HG03108 (cell line): ENCODE results near the gene LSM10.

Source experiments
- ATAC-seq: cut with Tn5 transposase; IDR thresholded peaks from one replicate; pipeline ENCODE4 v1.9.1; 2021; ENCODE audit warnings: moderate library complexity; ENCODE audit not compliant: unreplicated experiment

Gene LSM10

DNA sequence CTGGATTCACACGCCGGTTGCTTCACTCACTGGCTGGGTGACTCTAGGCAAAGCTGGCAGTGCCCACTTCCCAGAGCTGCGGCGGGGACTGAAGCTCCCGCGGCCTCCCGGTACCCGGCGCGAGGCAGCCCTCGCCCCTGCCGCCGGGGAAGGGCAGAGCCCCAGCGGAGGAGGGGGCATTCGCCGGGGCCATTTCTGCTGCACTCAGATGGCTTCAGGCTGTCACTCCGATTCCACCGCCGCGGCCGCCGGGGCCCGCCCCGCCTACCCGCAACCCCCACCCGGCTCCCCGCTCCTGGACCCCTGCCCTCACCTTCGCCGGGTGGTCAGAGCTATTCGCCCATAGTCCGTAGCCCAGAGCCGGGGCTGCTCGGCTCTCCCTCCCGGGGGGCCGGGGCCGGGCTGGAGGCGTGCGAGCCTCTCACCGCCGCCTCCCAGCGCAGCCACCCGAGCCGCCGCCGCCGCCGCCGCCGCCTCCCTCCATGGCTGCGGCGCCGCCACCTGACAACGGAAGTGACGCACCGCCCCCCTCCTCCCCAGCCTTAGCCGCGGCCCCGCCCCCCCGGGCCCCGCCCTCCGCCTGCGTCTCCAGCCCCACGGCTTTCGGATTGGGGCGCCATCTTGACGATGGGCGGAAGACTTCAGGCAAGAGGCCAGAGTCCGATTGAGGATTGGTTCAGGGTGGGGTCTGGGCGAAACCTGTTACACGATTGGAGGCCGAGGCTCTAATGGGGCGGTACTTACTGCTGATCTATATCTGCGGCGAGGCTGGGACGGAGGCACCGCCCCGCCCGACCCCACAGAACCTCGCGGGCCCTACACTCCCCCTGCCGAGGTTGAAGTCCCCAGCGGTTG is 12.1 kb downstream of the LSM10 start, which contains the start of gene STK40:
STK40 (minus strand) TSS at position 515 of the 855 bp plus-strand sequence. CDS start 24,592 bp downstream, outside the sequence.
- peak; percentile 85 for ATAC-seq

DNA sequence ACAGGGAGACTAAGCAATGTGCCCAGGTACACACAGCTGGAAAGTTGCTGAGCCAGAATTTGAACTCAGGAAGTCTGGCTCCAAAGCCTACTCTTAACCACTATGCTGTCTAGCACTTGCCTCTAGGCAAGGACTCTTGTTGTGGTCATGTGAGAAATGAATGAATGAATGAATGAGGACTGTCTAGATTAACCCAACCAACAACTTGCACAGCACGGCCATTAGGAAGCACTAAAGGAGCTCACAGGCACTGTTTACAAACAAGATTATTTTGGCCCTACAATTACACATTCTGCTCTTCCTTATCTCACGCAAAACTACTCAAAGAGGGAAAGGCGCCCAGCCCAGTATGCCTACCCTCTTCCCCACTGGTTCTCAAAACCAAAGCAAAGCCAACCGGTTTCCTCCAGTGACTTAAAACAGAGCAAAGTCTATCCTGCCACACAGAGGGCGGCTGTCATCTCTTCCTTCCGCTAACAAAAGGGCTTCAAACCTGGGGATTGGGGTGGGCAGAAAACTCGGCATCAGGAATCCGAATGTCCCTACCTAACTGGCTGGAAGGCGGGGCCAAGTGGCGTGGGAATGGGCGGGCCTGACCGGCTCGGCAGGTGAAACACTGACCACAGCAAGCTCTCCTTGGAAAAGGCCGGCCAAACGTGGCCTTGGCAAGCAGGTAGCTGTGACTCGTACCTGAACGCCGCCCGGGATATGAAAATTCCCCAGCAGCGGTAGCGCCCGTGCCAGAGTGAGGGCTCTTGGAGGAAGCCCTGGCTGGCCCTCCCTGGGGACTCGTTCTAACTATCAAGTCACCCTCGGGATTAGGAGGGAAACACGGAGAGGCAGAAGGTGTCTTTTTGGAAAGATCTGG is 12.9 kb downstream of the LSM10 start:
- no peak for ATAC-seq

DNA sequence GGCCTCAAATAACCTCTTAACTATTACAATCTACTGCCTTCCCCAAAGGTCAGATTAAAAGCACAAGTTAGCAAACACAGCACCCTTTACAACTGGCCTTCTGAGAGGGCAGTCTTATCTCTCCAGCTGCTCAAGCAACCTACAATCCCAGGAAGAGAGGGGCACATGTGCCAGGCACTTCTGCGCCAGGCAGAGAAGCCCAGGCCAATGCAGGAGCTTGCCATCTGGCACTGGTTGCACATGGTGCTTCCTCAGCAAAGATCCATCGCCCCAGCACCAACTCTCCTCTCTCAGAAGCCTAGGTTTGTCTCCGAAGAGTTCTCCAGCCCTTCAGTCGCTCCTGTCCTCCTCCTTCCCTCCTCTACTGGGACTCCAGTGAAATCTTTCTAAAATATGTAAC is 14.5 kb downstream of the LSM10 start:
- ATAC-seq, result no peak

DNA sequence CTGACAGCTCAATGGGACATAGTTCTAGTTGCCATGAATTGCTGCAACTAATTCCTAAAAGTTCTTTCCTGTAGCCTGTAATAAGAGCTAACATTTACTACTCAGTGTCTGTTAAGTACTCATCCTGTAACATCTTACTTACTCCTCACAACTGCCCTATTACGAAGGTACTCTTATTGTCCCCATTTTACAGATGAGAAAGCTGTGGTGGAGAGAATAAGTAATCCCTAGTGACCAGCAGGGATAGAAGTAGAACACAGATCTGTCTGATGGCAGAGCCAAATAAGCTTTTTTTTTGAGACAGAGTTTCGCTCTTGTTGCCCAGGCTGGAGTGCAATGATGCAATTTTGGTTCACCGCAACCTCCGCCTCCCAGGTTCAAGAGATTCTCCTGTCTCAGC is 15.0 kb downstream of the LSM10 start:
- no peak for ATAC-seq

DNA sequence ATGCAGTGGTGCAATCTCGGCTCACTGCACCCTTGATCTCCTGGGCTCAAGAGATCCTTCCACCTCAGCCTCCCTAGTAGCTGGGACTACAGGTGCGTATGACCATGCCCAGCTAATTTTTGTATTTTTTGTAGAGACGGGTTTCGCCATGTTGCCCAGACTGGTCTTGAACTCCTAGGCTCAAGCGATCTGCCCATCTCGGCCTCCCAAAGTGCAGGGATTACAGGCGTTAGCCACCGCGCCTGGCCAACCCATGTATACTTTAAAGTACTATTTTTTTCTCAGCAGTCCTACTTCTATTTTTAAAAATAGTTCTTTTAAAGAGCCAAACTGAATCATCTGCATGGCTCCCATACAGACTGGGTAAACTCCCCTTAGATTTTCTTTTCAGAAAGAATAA is 15.5 kb downstream of the LSM10 start:
- ATAC-seq, result no peak

DNA sequence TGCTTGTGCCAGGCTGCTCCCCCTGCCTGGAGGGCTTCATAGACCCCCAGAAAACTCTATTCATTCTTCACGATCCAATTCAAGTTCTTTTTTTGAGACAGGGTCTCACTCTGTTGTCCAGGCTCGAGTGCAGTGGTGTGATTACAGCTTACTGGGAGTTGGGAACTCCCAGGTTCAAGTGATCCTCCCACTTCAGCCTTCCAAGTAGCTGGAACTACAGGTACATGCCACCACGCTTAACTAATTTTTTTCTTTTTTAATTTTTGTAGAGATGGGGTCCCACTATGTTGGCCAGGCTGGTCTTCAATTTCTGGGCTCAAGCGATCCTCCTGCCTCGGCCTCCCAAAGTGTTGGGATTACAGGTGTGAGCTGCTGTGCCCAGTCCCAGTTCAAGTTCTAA is 16.3 kb downstream of the LSM10 start:
- no peak for ATAC-seq

DNA sequence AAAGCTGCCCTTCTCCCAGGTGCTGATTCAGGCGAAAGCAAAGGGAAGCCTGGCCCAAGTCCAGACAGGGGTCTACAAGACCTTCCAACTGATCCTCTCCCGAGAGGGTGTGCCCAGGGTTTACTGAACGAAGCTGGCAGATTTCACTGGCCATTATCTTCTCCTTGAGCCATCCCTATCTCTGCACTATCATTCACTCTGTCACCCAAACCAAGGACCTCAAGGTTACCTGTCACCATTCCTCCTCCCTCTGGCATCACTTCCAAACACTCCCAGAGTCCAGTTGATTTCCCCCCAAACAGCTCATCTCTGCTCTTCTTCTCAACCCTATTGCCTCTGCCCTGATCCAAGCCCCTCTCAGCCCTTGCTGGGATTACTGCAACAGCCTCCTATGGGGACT is 16.9 kb downstream of the LSM10 start:
- no peak for ATAC-seq

DNA sequence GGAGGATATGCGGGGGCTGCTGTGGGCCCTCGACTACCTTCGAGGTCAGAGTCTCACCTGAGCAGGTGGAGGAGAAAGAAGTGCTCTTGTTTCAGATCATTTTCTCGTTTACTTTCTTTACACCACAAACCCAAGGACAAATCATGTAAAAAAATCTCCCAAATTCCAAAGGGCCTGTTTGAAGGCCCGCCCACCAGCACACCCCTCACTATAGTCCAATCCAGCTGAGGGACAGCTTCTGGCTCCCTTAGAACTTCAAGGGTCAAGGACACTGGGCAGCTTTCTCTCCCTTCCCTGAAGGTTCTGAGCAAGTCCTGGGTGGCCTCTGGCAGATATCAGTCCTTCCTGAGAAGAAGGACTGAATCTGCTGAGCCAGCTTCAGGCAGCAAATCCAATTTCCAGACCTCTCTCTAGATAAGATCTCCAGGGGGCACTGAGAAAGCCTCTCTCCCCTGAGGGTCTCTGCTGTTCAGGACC is 17.5 kb downstream of the LSM10 start:
- ATAC-seq, result no peak

DNA sequence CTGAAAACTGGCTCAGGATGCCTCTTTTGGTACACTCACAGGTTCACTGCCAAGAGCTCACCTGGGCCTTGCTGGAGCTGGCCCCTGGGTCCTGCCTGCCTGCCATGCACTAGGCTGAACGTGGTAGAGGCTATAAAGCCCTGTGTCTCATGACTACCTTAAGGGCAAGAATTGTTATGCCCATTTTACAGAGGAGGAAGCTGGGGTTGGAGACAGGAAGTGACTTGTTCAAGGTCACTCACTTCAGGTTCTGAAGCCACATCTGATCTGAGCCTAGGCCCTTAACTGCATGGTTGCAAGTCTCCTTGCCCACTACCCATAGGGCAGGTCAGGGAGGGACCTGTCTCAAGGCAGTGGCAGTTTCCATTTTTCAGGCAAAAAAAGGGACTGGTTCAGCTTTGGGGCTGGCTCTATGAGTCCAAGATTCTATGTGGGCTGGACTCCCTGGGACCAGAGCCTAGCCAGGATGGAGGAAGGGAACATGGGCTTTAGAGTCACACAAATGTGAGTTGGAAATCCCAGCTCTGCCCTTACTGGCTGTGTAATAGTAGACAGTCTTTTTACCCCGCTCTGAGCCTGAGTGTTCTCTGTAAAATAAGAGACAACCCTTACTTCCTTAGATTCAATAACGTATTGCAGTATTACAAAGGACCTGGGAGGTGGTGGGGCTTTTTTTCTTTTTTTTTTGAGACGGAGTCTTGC is 19.8 kb downstream of the LSM10 start:
- no peak for ATAC-seq

DNA sequence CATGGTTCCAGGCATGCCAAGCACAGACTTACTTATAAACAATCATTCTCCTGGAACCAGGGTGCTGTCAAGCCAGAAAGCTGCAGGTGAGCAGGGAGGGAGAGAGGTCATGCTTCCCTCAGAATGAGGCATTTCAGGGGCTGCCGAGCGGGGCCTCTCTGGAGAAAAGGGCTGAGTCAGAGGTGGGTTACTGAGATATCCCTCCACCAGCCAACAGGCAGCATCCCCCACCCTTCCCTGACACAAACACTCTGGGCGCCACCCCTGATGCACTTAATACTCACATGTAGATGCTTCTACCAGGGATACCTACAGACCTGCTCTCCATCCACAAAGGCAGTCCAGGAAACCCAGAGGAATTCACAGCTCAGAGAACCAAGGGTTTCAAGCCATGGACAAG is 25.1 kb downstream of the LSM10 start:
- no peak for ATAC-seq

DNA sequence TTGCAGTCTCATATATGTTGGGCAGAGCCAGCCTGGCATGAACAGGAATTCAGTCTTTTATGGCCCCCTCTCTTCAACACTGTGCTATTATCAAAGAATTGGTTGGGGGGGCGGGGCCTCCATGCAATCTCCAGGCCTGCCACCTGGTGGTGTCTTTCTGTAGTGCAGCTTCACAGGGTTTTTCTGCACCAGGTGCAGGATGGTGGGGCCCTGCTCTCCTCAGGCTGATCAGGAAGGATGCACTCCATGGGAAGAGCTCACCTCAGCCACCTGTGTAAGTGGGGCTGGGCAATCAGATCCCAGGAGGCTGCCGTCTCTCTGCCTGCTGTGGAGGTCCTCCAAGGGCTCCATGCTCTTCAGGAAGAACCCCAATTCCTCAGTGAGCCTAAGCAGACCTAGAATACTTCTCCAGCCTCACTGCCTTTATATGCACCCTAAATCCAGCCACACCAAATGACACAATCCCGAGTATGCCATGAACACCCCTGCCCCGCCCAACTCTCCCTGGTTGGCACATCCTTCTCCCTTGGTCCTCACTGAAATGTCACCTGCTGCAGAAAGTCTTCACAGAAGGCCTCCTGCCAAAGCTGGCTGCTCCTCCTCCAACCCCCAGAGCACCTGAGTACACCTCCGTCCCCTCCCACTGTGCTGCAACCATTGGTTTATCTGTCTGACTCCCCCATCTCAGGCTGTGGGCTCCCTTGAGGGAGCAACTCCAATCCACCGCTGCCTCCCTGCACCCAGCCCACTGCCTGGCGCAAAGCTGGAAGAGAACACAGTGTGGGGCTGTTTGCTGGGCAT is 28.4 kb downstream of the LSM10 start:
- no peak for ATAC-seq

DNA sequence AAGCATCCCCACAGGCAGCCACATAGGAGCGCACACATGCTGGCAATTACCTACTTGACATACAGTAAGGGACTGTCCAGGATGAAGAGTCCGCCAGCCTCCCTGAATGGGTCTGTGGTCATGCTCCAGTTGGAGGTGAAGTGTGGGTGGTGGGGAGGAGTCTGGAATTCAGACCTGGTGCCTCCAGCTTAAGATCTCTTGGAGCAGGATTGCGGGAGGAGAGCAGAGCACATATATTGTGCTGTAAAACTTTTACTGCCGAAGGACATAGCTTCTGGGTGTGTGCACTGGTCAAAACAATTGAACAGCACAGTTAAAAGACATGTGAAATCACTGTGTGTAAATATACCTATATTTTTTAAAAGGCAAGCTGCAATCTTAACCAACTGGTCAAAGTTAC is 29.9 kb downstream of the LSM10 start:
- ATAC-seq, result no peak

DNA sequence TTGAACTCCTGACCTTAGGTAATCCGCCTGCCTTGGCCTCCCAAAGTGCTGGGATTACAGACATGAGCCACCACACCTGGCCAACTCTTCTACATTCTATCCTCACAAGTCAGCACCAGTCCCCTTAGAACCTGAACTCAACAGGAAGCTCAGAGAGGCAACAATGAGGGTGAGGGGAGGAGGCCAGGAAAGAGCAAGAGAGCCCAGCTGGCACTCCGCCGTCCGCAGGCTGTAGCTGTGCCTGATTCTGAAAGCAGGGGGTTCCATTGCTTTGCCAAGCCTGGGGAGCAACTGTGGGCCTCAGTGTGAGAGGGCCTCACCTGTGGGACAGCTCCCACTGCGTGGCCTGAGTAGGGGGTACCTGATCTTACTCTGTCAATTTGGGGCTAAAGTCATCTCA is 30.6 kb downstream of the LSM10 start:
- no peak for ATAC-seq

DNA sequence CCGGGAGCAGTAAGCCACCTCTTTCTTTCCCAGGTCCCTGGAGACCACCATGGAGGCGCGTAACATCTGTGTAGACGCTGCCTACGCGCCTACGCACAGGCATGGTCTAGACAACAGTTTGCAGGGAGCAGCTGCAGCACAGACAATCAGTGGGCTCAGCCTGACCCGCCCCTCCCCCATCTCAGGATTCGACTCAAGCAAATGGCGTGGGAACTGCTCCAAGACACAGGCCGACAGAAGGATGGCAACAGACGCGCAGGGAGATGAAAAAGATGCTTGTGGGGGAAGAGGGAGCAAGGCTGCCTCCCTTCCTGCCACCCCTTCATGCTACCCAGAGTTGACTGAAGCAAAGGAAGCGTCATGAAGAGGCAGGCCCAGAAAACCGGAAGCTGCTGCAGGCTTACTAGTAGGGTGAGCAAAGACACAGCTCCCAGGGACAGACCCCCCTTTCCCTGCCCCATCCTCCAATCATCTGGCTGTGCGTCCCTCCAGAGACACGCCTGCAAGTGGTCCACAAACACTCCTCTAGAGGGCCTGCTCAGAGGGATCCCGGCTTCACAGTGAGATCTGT is 31.5 kb downstream of the LSM10 start:
- no peak for ATAC-seq

DNA sequence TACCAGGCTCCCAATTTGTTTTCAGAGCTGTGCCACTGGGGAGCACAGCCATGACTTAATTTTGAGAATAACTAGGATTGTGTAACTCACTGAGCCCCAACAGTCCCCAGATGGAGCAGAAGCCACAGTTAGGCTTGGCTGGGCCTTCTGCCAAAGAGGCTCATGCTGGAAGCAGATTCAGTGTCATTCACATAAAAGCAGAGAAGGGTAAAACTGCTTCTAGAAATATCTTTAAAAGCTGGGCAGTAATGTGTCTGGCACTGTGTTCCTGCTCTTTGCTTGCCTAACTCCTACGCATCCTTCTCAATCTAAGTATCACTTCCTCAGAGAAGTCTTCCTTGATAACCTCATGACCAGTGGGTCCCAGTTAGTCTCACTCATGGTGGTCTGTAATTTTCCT is 32.3 kb downstream of the LSM10 start:
- ATAC-seq, result no peak

DNA sequence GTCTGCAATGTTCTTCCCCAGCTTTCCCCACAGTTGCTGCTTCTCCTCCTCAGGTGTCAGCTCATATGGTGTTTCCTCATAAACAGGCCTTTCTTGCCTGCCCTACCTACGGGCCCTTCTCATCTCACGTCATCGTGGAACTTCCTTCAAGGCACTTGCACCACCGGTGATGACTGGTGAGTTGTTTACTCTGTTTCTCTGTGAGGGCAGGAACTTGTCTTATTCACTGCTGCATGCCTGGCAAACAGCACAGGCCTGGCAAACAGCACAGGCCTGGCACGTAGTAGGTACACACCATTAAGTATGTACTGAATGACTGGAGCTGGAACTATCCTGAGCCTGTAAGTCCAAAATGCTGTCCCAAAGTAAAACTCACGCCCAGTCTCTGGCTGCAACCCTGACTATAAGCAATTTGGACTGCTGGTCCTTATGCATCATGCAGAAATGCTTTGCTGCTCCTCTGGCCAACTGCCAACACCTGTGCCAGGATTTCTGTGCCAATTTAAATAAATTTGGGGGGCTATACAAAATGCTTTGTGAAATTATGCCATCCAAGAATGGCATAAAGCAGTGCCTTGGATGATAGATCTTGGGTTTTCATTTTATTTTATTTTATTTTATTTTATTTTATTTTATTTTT is 37.7 kb downstream of the LSM10 start:
- no peak for ATAC-seq

DNA sequence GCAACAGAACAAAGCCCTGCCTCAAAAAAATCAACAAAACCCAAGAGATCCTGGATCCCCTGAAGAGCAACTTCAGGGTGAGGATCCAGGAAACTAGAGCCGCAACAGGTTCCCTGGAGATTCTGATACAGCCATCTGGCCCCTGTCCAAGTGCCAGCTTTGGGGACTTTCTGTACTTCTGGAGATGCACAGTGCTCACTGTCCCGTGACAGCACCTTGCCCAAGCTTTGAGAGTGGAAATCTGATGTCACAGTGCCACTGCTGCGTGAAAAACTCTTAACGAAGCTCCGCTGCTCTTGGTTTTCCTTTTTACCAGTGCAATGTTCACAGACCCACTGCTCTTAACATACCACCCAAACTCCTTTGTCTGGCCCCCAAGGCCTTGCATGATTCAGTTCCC is 38.3 kb downstream of the LSM10 start:
- no peak for ATAC-seq

DNA sequence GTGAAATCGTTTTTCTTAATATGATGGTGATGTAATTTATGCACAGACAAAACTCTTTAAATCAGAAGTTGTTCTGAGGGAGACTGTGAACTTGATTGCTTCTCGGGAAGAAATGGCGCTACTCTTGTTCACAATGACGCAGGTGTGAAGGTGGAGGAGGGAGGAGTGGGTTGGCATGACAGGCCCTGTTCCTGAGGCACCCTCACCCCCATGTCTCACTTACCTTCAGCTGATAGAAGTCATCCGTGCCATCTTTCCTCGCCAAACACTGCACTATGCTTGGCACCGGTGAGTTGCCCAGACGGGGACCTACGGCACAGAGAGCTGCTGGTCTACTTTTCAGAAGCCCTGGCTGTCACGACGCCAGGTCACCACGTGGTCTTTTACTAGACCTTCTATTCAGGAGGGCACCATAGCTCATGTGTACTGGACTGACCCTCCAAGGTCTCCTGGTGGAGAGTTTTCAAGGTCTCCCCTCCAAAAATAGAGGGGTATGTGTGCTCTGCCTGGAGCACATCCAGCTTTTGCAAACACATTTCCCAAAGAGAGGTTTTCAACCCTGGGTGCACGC is 39.1 kb downstream of the LSM10 start:
- ATAC-seq, result no peak

DNA sequence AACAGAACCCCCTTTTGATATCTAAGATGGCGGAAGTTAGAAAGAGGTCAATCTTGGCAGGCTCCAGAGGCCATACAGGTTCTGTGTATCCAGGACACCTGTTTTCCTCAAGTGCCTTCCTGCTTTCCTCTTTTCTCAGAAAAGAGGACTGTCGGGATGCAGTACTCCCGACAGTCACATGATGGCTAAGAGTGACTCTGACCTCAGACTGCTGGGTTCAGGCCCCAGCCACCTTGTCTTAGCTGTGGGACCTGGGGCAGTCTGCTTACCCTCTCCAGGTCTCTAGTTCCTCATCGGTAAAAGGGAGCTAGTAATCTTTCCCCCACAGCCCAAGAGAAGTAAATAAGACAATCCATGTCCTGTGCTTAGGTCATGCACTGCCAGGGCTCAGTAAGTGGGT is 41.9 kb downstream of the LSM10 start:
- no peak for ATAC-seq
